ENCODE results near the gene MAST3.
"Not testable (repeated sequence)": the region's sequence is repeated elsewhere in the genome, so short reads cannot be mapped to it uniquely, and the experiment has no call there.

The MAST3 gene

DNA sequence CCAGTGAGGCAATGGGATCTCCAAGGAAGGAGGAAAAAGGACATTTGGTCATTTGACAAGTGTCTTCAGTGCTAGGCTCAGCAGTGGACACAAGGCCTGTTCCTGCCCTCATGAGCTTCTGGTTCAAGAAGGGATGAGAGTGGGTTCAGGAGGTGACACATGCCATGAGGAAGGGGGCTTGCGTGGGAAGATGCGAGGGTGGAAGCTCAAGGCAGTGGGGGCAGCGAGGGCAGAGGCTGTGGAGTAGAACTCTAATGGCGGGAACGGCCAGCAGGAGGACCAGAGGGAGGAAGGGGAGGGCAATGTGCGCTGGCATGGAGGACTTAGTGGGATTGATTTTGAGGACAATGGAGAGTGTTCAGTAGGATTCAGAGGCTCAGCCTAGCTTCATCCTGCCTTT lies 58.7 kb downstream of the MAST3 start:
- Histone ChIP-seq H3K27ac (ENCODE audit: low read depth, low read length) (no peak overlapping the region), H3K23ac (ENCODE audit: low read length) (no peak overlapping the region), H3K56ac (ENCODE audit: low read length) (no peak overlapping the region), H2AK5ac (ENCODE audit: low read length) (no peak overlapping the region), H3K4me1 (ENCODE audit: control insufficient read depth, low read depth, low read length) (no peaks in the 10 kb centered on the region), H3K36me3 (ENCODE audit: control insufficient read depth, insufficient read depth, low read length) (no peaks in the 10 kb centered on the region), H2BK5ac (ENCODE audit: low read length) (no peak overlapping the region), H3K79me1 (ENCODE audit: low read length) (peaks cover 7% of the 10 kb centered on the region), H3K4ac (ENCODE audit: low read depth, low read length) (no peak overlapping the region), H4K5ac (ENCODE audit: low read length) (no peak overlapping the region), H4K8ac (ENCODE audit: low read depth, low read length) (no peak overlapping the region), H3K27me3 (ENCODE audit: insufficient read depth, low read length, poor library complexity) (no peaks in the 10 kb centered on the region), H3K79me2 (ENCODE audit: control insufficient read depth, insufficient read depth, low read length) (peaks cover 2% of the 10 kb centered on the region), H3K18ac (ENCODE audit: low read length) (no peak overlapping the region), H2BK15ac (replicated peaks; ENCODE audit: low read depth) (no peak overlapping the region), H2BK120ac (ENCODE audit: low read depth, low read length) (no peak overlapping the region), H3K4me3 (ENCODE audit: low read length) (no peak overlapping the region), H3K4me2 (ENCODE audit: low read length) (no peak overlapping the region), H3K9ac (ENCODE audit: low read length) (no peak overlapping the region)
- no CpG with 5 or more reads among the region's 6 CpGs for WGBS (ENCODE audit: extremely low coverage, insufficient coverage, low lambda C conversion rate)
- no peak for DNase-seq

DNA sequence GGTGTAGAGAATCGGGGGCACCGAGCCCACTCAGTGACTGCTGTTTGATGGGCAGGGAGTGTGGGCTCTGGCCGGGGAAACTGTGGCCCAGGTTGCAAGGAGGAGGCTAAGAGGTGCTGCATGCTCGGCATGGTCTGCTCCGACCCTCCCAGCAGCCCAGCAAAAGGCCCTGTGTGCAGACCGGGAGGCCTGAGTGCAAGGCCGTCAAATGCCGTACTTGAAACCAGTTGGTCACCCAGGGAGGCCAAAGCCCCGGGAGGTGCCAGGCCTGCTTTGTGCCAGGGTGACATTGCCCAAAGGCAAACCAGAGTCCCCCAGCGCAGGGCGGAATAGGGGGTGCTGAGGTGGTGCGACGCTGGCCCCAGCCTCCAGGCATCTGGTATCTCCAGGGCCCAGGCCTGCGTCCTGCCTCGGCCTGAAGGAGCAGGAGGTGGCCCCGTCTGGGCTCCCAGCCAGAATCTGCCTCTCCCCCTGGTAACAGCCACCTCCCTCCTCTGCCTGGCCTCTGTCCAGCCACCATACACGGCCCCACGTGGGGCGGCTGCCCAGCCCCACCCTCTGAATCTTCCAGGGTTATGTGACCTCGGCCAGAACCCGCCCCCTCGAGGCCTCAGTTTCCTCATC lies 59.4 kb downstream of the MAST3 start:
- Histone ChIP-seq H3K4ac (ENCODE audit: low read depth, low read length) (no peak overlapping the region), H3K9ac (ENCODE audit: low read length) (no peak overlapping the region), H2BK5ac (ENCODE audit: low read length) (no peak overlapping the region), H2BK120ac (ENCODE audit: low read depth, low read length) (no peak overlapping the region), H3K23ac (ENCODE audit: low read length) (no peak overlapping the region), H3K27ac (ENCODE audit: low read depth, low read length) (no peak overlapping the region), H4K8ac (ENCODE audit: low read depth, low read length) (no peak overlapping the region), H3K56ac (ENCODE audit: low read length) (no peak overlapping the region), H3K18ac (ENCODE audit: low read length) (no peak overlapping the region), H4K5ac (ENCODE audit: low read length) (no peak overlapping the region), H3K36me3 (ENCODE audit: control insufficient read depth, insufficient read depth, low read length) (no peaks in the 10 kb centered on the region), H3K79me1 (ENCODE audit: low read length) (peaks cover 7% of the 10 kb centered on the region), H3K27me3 (ENCODE audit: insufficient read depth, low read length, poor library complexity) (no peaks in the 10 kb centered on the region), H3K79me2 (ENCODE audit: control insufficient read depth, insufficient read depth, low read length) (peaks cover 2% of the 10 kb centered on the region), H3K4me3 (ENCODE audit: low read length) (no peak overlapping the region), H2AK5ac (ENCODE audit: low read length) (no peak overlapping the region), H3K4me2 (ENCODE audit: low read length) (no peak overlapping the region), H2BK15ac (replicated peaks; ENCODE audit: low read depth) (no peak overlapping the region), H3K4me1 (ENCODE audit: control insufficient read depth, low read depth, low read length) (no peaks in the 10 kb centered on the region)
- no CpG with 5 or more reads among the region's 22 CpGs for WGBS (ENCODE audit: extremely low coverage, insufficient coverage, low lambda C conversion rate)
- DNase-seq = no peak

DNA sequence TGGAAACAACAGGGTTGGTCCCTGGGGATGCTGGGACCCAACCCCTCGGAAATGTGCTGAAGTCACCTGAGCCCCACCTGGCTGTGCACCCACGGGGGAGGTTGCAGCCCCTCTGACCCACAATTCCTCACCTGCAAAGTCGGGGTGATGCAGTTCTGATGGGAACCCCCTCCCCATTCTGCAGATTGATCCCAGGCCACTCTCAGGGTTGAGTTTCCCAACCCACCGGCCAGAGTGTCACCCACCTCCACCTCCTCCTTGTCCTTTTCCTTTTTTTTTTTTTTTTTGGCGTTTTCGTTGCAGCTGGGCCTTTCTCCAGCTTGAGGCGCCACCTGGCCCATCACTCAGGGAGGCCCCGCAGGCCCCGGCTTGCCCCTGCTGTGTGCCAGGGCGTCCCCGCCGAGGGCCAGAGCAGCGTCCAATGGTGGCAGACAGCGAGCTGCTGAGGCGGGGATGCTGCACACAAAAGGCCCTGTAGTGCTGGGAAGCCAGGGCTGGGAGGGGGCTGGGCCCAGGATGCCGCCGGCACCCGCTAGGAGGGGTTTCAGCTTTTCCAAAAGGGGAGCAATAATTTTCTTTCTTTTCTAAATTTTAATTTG lies 60.0 kb downstream of the MAST3 start:
- no peak for DNase-seq
- H3K27ac ChIP-seq (ENCODE audit: low read depth, low read length) = no peak overlapping the region
- no peak overlapping the region for H2BK15ac ChIP-seq (replicated peaks; ENCODE audit: low read depth)
- peaks cover 7% of the 10 kb centered on the region for H3K79me1 ChIP-seq (ENCODE audit: low read length)
- peaks cover 2% of the 10 kb centered on the region for H3K79me2 ChIP-seq (ENCODE audit: control insufficient read depth, insufficient read depth, low read length)
- no peak overlapping the region for H3K23ac ChIP-seq (ENCODE audit: low read length)
- H3K18ac ChIP-seq (ENCODE audit: low read length) = no peak overlapping the region
- H4K5ac ChIP-seq (ENCODE audit: low read length) = no peak overlapping the region
- no peak overlapping the region for H2BK120ac ChIP-seq (ENCODE audit: low read depth, low read length)
- no peak overlapping the region for H2AK5ac ChIP-seq (ENCODE audit: low read length)
- H3K4me1 ChIP-seq (ENCODE audit: control insufficient read depth, low read depth, low read length) = no peaks in the 10 kb centered on the region
- no peak overlapping the region for H2BK5ac ChIP-seq (ENCODE audit: low read length)
- H3K9ac ChIP-seq (ENCODE audit: low read length) = no peak overlapping the region
- no peak overlapping the region for H3K4ac ChIP-seq (ENCODE audit: low read depth, low read length)
- H3K56ac ChIP-seq (ENCODE audit: low read length) = no peak overlapping the region
- H3K27me3 ChIP-seq (ENCODE audit: insufficient read depth, low read length, poor library complexity) = no peaks in the 10 kb centered on the region
- no peak overlapping the region for H3K4me3 ChIP-seq (ENCODE audit: low read length)
- no peak overlapping the region for H3K4me2 ChIP-seq (ENCODE audit: low read length)
- no peak overlapping the region for H4K8ac ChIP-seq (ENCODE audit: low read depth, low read length)
- no peaks in the 10 kb centered on the region for H3K36me3 ChIP-seq (ENCODE audit: control insufficient read depth, insufficient read depth, low read length)
- no CpG with 5 or more reads among the region's 18 CpGs for WGBS (ENCODE audit: extremely low coverage, insufficient coverage, low lambda C conversion rate)

DNA sequence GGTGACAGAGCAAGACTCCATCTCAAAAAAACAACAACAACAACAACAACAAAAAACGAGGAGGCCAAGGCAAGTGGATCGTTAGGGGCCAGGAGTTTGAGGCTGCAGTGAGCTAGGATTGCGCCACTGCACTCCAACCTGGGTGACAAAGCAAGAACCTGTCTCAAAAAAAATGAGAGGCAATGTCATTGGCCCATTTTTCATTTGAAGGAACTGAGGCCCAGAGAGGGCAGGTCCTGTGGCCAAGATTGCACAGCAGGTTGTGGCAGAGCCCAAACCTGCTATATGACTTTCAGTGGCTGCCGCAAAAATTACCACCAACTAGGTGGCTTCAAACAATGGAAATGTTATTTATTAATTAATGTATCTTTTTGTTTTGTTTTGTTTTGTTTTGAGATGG lies 60.9 kb downstream of the MAST3 start:
- no peak overlapping the region for H3K4me2 ChIP-seq (ENCODE audit: low read length)
- DNase-seq = no peak
- peaks cover 1% of the 10 kb centered on the region for H3K36me3 ChIP-seq (ENCODE audit: control insufficient read depth, insufficient read depth, low read length)
- H3K79me1 ChIP-seq (ENCODE audit: low read length) = peaks cover 7% of the 10 kb centered on the region
- no peak overlapping the region for H3K27ac ChIP-seq (ENCODE audit: low read depth, low read length)
- no peak overlapping the region for H4K5ac ChIP-seq (ENCODE audit: low read length)
- H3K56ac ChIP-seq (ENCODE audit: low read length) = no peak overlapping the region
- H3K23ac ChIP-seq (ENCODE audit: low read length) = no peak overlapping the region
- no peak overlapping the region for H2BK15ac ChIP-seq (replicated peaks; ENCODE audit: low read depth)
- H3K27me3 ChIP-seq (ENCODE audit: insufficient read depth, low read length, poor library complexity) = no peaks in the 10 kb centered on the region
- H2BK5ac ChIP-seq (ENCODE audit: low read length) = no peak overlapping the region
- H4K8ac ChIP-seq (ENCODE audit: low read depth, low read length) = no peak overlapping the region
- no peak overlapping the region for H3K4ac ChIP-seq (ENCODE audit: low read depth, low read length)
- no peak overlapping the region for H3K4me3 ChIP-seq (ENCODE audit: low read length)
- peaks cover 2% of the 10 kb centered on the region for H3K79me2 ChIP-seq (ENCODE audit: control insufficient read depth, insufficient read depth, low read length)
- no peaks in the 10 kb centered on the region for H3K4me1 ChIP-seq (ENCODE audit: control insufficient read depth, low read depth, low read length)
- no CpG with 5 or more reads among the region's 4 CpGs for WGBS (ENCODE audit: extremely low coverage, insufficient coverage, low lambda C conversion rate)
- no peak overlapping the region for H2BK120ac ChIP-seq (ENCODE audit: low read depth, low read length)
- H2AK5ac ChIP-seq (ENCODE audit: low read length) = no peak overlapping the region
- H3K18ac ChIP-seq (ENCODE audit: low read length) = no peak overlapping the region
- no peak overlapping the region for H3K9ac ChIP-seq (ENCODE audit: low read length)

DNA sequence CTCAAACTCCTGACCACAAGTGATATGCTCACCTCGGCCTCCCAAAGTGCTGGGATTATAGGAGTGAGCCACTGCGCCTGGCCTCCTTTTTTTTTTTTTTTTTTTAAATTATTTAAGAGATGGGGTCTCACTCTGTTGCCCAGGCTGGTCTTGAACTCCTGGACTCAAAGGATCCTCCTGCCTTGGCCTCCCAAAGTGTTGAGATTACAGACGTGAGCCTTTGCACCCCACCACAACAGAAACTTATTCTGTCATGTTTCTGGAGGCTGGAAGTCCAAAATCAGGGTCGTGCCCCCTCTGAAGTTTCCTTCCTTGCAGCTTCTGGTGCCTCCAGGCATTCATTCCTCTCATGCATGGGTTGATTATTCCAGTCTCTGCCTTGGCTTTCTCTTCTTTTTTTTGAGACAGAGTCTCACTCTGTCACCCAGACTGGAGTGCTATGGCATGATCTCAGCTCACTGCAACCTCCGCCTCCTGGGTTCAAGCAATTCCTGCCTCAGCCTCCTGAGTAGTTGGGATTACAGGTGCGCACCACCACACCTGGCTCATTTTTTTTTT lies 61.6 kb downstream of the MAST3 start:
- not testable (repeated sequence) for H3K36me3 ChIP-seq (ENCODE audit: control insufficient read depth, insufficient read depth, low read length); H2BK120ac ChIP-seq (ENCODE audit: low read depth, low read length); H3K4me1 ChIP-seq (ENCODE audit: control insufficient read depth, low read depth, low read length); H3K9ac ChIP-seq (ENCODE audit: low read length); H2BK15ac ChIP-seq (replicated peaks; ENCODE audit: low read depth); H2AK5ac ChIP-seq (ENCODE audit: low read length); H3K56ac ChIP-seq (ENCODE audit: low read length); H3K4me3 ChIP-seq (ENCODE audit: low read length); H4K5ac ChIP-seq (ENCODE audit: low read length); H3K23ac ChIP-seq (ENCODE audit: low read length); H3K27ac ChIP-seq (ENCODE audit: low read depth, low read length); H3K79me2 ChIP-seq (ENCODE audit: control insufficient read depth, insufficient read depth, low read length); H3K27me3 ChIP-seq (ENCODE audit: insufficient read depth, low read length, poor library complexity); H3K4me2 ChIP-seq (ENCODE audit: low read length); H3K79me1 ChIP-seq (ENCODE audit: low read length); H3K18ac ChIP-seq (ENCODE audit: low read length); H3K4ac ChIP-seq (ENCODE audit: low read depth, low read length); H2BK5ac ChIP-seq (ENCODE audit: low read length); DNase-seq; H4K8ac ChIP-seq (ENCODE audit: low read depth, low read length)
- no CpG with 5 or more reads among the region's 6 CpGs for WGBS (ENCODE audit: extremely low coverage, insufficient coverage, low lambda C conversion rate)

All from mesendoderm (in vitro differentiated cells).